Stimulated activated CD4-positive, alpha-beta T cell treated with anti-CD3 and anti-CD28 coated beads, Interleukin-4, amount 100 ng/mL, for 48 hours (primary cell): Measurements from ENCODE around the gene PSORS1C2.
A peak's percentile ranks its signal among the peaks of the same experiment; 100 is the strongest.
"Not testable (repeated sequence)": the region's sequence is repeated elsewhere in the genome, so short reads cannot be mapped to it uniquely, and the experiment has no call there.

Experiments used
- DNase-seq, 2 donors: peaks; one replicate each; pipeline ENCODE4 v3.0.0-alpha.2; 2020; ENCODE audit warnings: low read depth in 2 of 2

The PSORS1C2 gene

GRCh38 chr6:31138982-31139381, at the start of gene PSORS1C2:
TSS of gene PSORS1C2 (minus strand) at chr6:31139066. CDS start at chr6:31139026, 40 bp downstream.
- DNase-seq = no peak

DNA sequence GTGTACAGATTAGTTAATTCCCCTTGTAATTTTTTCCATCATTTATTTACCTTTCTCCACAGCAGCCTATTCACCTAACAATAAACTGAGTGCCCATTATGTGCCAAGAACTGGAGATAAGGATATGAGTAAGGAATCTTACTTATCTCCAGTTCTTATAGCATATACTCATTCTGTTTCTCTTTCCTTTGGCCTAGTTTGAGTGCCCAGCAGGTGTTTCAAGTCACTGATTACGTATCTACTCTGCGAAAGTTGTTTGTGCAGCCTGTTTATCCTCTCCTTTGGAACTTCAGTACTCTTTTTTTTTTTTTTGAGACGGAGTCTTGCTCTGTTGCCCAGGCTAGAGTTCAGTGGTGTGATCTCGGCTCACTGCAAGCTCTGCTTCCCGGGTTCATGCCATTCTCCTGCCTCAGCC, 48.9 kb upstream of the PSORS1C2 start:
- DNase-seq = no peak

DNA sequence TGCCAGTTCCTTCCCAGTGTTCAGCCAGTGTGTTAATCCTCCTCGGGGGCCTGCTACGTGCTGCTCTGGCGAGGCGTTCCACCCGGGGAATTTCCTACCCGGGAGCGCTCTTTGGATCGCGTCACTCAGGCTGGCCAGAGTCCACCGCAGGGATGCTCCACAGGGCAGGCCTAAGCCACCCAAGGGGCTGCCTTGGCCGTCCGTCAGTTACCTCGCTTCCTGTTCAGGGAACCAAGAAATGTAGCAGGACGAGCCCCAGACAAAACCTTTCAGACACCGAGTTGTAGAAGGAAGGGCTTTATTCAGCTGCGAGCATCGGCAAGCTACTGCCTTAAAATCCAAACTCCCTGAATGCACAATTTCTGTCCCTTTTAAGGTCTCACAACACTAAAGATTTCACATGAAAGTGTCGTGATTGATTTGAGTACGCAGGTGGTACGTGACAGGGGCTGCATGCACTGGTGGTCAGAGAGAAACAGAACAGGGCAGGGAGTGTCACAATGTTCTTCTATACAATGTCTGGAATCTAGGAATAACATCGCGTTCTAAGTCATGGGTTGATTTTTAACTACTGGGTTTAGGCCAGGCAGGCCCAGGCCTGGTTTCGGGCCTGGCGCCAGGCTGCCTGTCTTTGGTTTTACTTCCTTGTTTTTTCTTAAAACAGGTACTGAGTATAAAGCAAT, 47.3 kb upstream of the PSORS1C2 start:
- DNase-seq = no peak

DNA sequence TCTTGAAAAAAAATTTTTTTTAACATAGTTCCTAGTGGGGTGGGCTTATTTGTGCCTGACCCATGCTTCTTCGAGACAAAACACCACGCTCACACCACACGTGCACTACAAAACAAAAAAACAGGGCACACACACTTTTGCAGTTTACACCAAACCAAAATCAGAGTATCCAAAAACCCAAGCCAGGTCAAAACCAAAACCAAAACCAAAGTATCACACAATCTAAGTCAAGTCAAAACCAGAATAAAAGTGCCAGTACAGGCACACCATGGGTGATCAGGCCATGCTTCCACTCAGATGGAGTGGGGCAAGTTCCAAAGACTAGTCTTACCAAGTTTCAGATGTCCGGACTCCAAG, 46.8 kb upstream of the PSORS1C2 start:
- DNase-seq = not testable (repeated sequence)

- DNase-seq = not testable (repeated sequence)
Observed at GRCh38 chr6:31183859-31184258, 45.0 kb upstream of the PSORS1C2 start.

DNA sequence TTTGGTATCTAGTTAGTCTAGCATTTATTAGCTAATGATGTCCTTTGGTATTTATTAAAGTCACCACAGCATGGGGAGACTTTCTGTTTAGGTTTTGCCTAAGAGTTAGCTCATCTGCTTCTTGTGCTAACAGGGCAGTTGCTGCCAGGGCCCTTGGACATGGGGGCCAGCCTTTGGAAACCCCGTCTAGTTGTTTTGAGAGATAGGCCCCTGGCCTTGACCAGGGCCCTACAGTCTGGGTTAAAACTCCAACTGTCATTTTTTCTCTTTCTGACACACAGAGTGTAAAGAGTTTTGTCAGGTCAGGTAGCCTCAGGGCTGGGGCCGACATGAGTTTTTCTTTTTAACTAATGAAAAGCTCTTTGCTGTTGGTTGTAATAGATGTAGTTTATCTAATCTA, 44.4 kb upstream of the PSORS1C2 start:
- not testable (repeated sequence) for DNase-seq

DNA sequence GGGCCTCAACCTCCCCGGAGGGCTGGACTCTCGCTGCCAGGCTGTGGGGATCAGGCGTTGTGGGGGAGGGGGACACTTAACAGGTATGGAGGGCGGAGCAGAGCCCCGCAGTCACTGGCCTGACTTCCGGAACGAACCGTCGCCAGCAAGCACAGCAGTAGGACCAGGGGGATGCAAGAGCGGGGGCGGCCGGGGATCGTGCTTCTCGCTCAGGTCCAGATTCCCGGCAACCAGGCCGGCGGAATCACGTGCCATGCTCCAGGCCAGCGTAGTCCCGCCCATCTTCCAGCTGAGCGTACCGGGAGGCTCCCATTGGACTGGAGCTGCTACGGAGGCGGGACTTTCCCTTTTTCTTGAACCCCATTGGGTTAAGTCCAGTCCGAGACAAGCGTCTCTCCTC, 41.6 kb upstream of the PSORS1C2 start:
- DNase-seq = peak in 1 of 2 donors; percentile 78

DNA sequence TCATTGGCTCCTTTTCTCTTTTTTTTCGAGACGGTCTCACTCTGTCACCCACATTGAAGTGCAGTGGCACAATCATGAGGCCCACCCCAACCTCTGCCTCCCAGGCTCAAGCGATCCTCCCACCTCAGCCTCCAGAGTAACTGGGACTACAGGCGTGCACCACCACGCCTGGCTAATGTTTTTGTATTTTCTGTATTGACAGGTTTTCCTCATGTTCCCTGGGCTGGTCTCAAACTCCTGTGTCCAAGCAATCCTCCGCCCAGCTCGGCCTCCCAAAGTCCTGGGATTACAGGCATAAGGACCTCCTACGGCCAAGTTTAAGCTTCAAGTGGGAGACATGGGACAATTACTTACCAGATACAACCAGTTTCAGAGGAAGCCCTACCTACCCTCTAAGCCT, 41.0 kb upstream of the PSORS1C2 start:
- DNase-seq = no peak

- DNase-seq = no peak
Observed at GRCh38 chr6:31179042-31179386, 40.1 kb upstream of the PSORS1C2 start.

- DNase-seq = no peak
Observed at GRCh38 chr6:31178143-31179041, 39.5 kb upstream of the PSORS1C2 start.

DNA sequence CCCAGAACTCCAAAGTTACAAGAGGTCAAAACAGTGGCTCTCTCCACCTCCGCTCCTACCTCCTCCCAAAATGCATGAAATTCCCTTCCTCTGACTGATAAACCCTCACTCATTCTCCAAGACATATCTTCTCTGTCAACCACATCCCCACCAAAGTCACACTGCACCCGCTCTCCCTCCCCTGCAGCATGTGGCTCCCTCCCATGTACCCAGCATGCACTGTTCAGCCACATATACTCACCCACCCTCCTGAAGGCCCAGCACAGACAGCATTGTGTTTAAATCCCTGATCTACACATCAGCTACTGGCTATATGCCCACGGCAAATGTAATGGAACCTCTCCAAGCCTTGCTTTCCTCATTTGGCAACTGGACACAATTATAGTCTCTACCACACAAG, 37.1 kb upstream of the PSORS1C2 start:
- no peak for DNase-seq

GRCh38 chr6:31174378-31174777, 35.5 kb upstream of the PSORS1C2 start:
- DNase-seq = no peak

DNA sequence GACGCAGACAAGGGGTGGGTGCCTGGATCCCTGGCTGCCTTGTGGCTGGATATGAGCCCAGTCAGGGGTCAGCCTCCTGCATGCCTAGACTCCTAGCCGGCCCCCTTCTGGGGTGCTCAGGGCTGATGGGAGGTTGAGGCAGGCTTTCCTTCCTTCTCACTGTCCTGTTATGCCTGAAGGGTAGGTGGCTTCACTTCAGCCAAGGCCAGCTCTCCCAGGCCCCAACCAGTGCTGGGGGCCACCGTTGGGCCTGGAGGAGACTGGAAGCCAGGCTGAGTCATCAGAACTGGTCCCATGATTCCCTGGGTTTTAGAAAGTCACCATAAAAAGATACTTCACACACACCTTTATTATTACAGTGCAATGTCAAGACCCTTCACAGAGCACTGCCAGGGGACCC, 34.5 kb upstream of the PSORS1C2 start:
- DNase-seq = no peak

DNA sequence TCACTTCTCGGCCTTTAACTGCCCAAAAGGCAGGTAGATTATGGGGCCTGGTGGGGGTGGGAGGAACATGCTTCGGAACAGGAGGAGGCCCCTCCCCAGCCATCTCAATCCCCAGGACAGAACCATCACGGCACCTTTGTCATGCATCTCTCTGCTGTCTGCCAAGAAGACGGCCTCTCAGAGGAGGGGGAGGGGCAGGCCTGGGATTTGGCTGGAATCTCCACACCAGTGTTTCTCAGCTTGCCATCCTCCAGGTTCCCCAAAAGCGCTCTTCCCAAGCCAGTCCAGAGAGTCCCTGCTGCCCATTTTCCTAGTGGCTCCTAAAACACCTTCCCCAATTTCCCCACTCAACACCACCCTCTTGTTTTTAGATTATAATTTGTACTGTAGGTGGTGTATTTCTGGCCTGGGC, 34.1 kb upstream of the PSORS1C2 start:
- DNase-seq = no peak

- DNase-seq = no peak
Observed at GRCh38 chr6:31171931-31172905, 33.4 kb upstream of the PSORS1C2 start.

DNA sequence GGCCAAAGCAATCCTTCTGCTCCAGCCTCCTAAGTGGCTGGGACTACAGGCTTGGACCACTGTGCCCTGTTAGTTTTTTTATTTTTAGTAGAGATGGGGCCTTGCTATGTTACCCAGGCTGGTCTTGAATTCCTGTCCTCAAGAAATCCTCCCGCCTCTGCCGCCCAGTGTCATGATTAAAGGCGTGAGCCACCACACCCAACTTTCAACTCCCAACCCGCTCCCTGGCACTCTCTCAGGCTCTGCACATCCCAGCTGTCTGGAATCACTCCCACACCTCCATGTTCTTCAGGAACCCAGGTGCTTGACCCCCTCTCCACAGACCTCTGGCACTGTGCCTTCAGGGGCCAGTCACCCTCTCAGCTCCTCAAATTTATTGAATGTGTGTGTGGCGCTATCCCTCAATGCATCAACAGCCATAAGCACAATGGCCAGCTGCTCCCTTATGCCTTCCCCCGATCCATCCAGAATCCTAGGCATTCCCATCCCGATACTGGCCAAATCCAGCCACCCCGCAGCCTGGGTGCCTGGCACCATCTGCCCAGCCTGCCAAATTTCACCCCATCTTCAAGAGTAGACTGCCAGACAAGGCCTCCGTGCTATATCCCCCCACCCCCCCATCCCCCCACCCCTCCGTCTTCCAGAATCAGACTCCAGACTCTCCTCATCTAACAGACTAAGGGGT, 32.3 kb upstream of the PSORS1C2 start:
- DNase-seq = no peak

DNA sequence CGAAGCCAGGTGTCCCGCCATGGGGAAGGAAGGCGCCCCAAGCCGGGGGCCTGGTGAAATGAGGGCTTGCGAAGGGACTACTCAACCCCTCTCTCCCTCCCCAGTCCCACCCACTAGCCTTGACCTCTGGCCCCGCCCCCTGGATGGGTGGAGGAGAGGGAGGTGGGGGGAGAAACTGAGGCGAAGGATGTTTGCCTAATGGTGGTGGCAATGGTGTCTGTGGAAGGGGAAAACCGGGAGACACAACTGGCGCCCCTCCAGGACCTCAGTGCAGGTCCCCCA, 31.7 kb upstream of the PSORS1C2 start, which contains the start of gene POU5F1:
Gene POU5F1, minus strand, starts transcription at position 83 of the 282 bp plus-strand sequence. Its CDS starts 62 bp downstream, at position 21.
- DNase-seq = no peak

- not testable (repeated sequence) for DNase-seq
Observed at GRCh38 chr6:31169858-31170599, 31.2 kb upstream of the PSORS1C2 start.

DNA sequence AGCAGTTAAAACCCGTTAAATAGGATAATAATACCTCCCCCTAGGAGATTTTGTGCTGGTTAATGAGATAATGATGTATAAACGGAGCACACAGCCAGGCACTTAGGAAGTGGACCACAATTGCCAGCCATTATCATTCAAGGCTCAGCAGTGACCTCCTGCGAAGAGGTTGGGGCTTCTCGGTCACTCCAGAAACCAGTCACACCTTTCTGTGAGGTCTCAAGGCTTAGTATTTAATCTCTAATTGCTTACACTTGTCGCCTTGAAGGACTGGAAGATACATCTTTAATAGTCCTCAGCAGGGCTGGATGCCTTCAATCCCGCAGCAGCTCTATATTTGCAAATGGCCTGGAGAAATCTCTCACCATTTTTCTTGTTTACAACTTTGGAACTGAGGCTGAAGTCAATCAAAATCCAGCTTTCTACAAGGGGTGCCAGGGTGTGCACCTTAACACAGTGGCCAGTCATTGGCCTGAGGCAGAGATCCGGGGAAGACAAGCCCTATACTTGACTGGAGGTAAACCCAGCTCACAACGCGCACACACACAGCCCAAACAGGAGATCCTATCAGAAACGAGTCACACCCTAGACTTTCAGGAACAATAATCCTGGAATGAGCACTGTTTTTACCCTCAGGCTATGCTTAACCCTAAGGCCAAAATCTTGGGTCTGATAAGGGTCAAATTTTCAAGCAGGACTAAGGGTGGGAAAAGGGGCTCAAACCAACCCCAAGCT, 30.4 kb upstream of the PSORS1C2 start:
- no peak for DNase-seq

GRCh38 chr6:31168606-31169005, 29.7 kb upstream of the PSORS1C2 start:
- DNase-seq = no peak
